IMR-90 (cell line): ENCODE measurements around the gene C19orf73. TPM values are rescaled to one million over a fixed set of nuclear protein-coding genes. Genes with fewer than 3 reads are reported as not detected.

Experiments
- ATAC-seq: fragments of 200-7000 bp; cut with Tn5 transposase; 2 replicates; pipeline ENCODE4 v1.9.1; 2020; ENCODE audit warnings: low read depth, mild to moderate bottlenecking, moderate library complexity
- BruUV-seq: library from RNA; stranded (reverse); fragments of 400-500 nt; replicated peaks from 2 replicates; lab custom pipeline; 2021; lab: Mats Ljungman, UMichigan
- CTCF ChIA-PET: fragments of 300-600 bp; formaldehyde crosslinking; extraction: SDS; loops from one replicate; lab custom pipeline; 2021; ENCODE audit warnings: antibody characterized with exemption; lab: Yijun Ruan, JAX
- POLR2A ChIA-PET: fragments of 300-600 bp; sonication (Branson Sonifier 250); formaldehyde crosslinking; loops from one replicate; lab custom pipeline; 2022; ENCODE audit warnings: antibody characterized with exemption; ENCODE audit not compliant: unreplicated experiment; lab: Charles Lee
- DNase-seq: peaks from one replicate; pipeline ENCODE4 v3.0.0; 2013
- H2AFZ ChIP-seq: replicated peaks from 2 replicates; pipeline ENCODE3; 2013; ENCODE audit warnings: low read length, mild to moderate bottlenecking; ENCODE audit not compliant: poor library complexity
- H2AK5ac ChIP-seq: 2 replicates; pipeline ENCODE4 v1.6.1; 2013; ENCODE audit warnings: low read depth, low read length, inconsistent platforms
- H2AK9ac ChIP-seq: replicated peaks from 2 replicates; pipeline ENCODE3; 2013; ENCODE audit warnings: mild to moderate bottlenecking, low read depth, low read length, moderate library complexity; ENCODE audit not compliant: poor library complexity
- H2BK120ac ChIP-seq: 2 replicates; pipeline ENCODE4 v1.6.1; 2013; ENCODE audit warnings: low read depth, low read length, inconsistent platforms
- H2BK15ac ChIP-seq: 3 replicates; pipeline ENCODE4 v1.6.1; 2013; ENCODE audit warnings: low read depth, low read length, inconsistent platforms
- H2BK20ac ChIP-seq: 2 replicates; pipeline ENCODE4 v1.6.1; 2013; ENCODE audit warnings: low read depth, mild to moderate bottlenecking, inconsistent platforms, low read length, moderate library complexity
- H2BK5ac ChIP-seq: 2 replicates; pipeline ENCODE4 v1.6.1; 2013; ENCODE audit warnings: mild to moderate bottlenecking, low read depth, low read length, inconsistent platforms; ENCODE audit not compliant: poor library complexity, severe bottlenecking
- H3K14ac ChIP-seq: replicated peaks from 2 replicates; pipeline ENCODE4 v1.6.1; 2013; ENCODE audit warnings: low read depth, low read length, inconsistent platforms
- H3K18ac ChIP-seq: 2 replicates; pipeline ENCODE4 v1.6.1; 2013; ENCODE audit warnings: low read depth, low read length, control low read depth
- H3K23ac ChIP-seq: 2 replicates; pipeline ENCODE4 v1.6.1; 2013; ENCODE audit warnings: low read depth, low read length, inconsistent platforms
- H3K27ac ChIP-seq: 2 replicates; pipeline ENCODE4 v1.5.1; 2013; ENCODE audit warnings: mild to moderate bottlenecking, control low read depth, low read length; ENCODE audit not compliant: insufficient read depth
- H3K27me3 ChIP-seq: 2 replicates; pipeline ENCODE4 v1.6.1; 2013; ENCODE audit warnings: low read length; ENCODE audit not compliant: control insufficient read depth, insufficient read depth
- H3K36me3 ChIP-seq: 2 replicates; pipeline ENCODE4 v1.6.1; 2013; ENCODE audit warnings: low read length, mixed read lengths; ENCODE audit not compliant: control insufficient read depth, insufficient read depth
- H3K4ac ChIP-seq: 2 replicates; pipeline ENCODE4 v1.6.1; 2013; ENCODE audit warnings: low read depth, low read length, inconsistent platforms
- H3K4me1 ChIP-seq: 2 replicates; pipeline ENCODE4 v1.6.1; 2013; ENCODE audit warnings: low read length, mixed read lengths; ENCODE audit not compliant: control insufficient read depth, insufficient read depth
- H3K4me2 ChIP-seq: 2 replicates; pipeline ENCODE4 v1.6.1; 2013; ENCODE audit warnings: low read depth, mild to moderate bottlenecking, control low read depth, low read length, moderate library complexity
- H3K4me3 ChIP-seq: 2 replicates; pipeline ENCODE4 v1.5.1; 2013; ENCODE audit warnings: low read depth, mild to moderate bottlenecking, control low read depth, low read length, moderate library complexity; ENCODE audit not compliant: insufficient read depth
- H3K56ac ChIP-seq: 2 replicates; pipeline ENCODE4 v1.6.1; 2013; ENCODE audit warnings: low read length, inconsistent platforms; ENCODE audit not compliant: insufficient read depth; ENCODE audit errors: extremely low read depth
- H3K79me1 ChIP-seq, 2 experiments: 2 replicates each; pipeline ENCODE4 v1.6.1; 2013; ENCODE audit warnings: low read length in 2 of 2, inconsistent platforms in 1 of 2, low read depth in 1 of 2
- H3K9ac ChIP-seq: 2 replicates; pipeline ENCODE4 v1.6.1; 2013; ENCODE audit warnings: low read depth, low read length, control low read depth
- H3K9me1 ChIP-seq: 2 replicates; pipeline ENCODE4 v1.6.1; 2013; ENCODE audit warnings: low read length, inconsistent platforms; ENCODE audit not compliant: insufficient read depth
- H3K9me3 ChIP-seq: 2 replicates; pipeline ENCODE4 v1.6.1; 2013; ENCODE audit warnings: low read length; ENCODE audit not compliant: control insufficient read depth, insufficient read depth
- H4K20me1 ChIP-seq: 2 replicates; pipeline ENCODE4 v1.6.1; 2013; ENCODE audit warnings: low read length, inconsistent platforms; ENCODE audit not compliant: insufficient read depth
- H4K5ac ChIP-seq: 2 replicates; pipeline ENCODE4 v1.6.1; 2013; ENCODE audit warnings: mild to moderate bottlenecking, low read depth, low read length, control low read depth
- H4K8ac ChIP-seq, 2 experiments: 2 replicates each; pipeline ENCODE4 v1.6.1; 2013; ENCODE audit warnings: low read depth in 2 of 2, low read length in 2 of 2, control low read depth in 1 of 2, inconsistent platforms in 1 of 2
- H4K91ac ChIP-seq: 2 replicates; pipeline ENCODE4 v1.6.1; 2013; ENCODE audit warnings: low read depth, low read length, inconsistent platforms; ENCODE audit not compliant: insufficient read depth
- BHLHE40 ChIP-seq: fragments of 150-350 bp; IDR thresholded peaks from 2 replicates; pipeline ENCODE4 v1.6.1; 2016; ENCODE audit warnings: mild to moderate bottlenecking, low read depth, low read length
- CEBPB ChIP-seq: IDR thresholded peaks from 2 replicates; pipeline ENCODE4 v1.6.1; 2012; ENCODE audit warnings: low read depth, low read length, improper control_type of control experiment
- CHD1 ChIP-seq: IDR thresholded peaks from 2 replicates; pipeline ENCODE4 v1.6.1; 2012; ENCODE audit warnings: low read depth, low read length, improper control_type of control experiment
- FOS ChIP-seq: fragments of 150-350 bp; IDR thresholded peaks from 2 replicates; pipeline ENCODE4 v1.6.1; 2016; ENCODE audit warnings: low read depth, low read length
- RAD21 ChIP-seq: IDR thresholded peaks from 2 replicates; pipeline ENCODE4 v1.6.1; 2012; ENCODE audit warnings: low read length, improper control_type of control experiment
- RCOR1 ChIP-seq: IDR thresholded peaks from 2 replicates; pipeline ENCODE4 v1.6.1; 2012; ENCODE audit warnings: mild to moderate bottlenecking, low read length, improper control_type of control experiment; ENCODE audit not compliant: insufficient replicate concordance
- RFX5 ChIP-seq: IDR thresholded peaks from 2 replicates; pipeline ENCODE4 v1.8.0; 2012; ENCODE audit warnings: low read depth, mild to moderate bottlenecking, low read length, moderate library complexity
- SMC3 ChIP-seq: fragments of 150-350 bp; IDR thresholded peaks from 2 replicates; pipeline ENCODE4 v1.6.1; 2016; ENCODE audit warnings: low read depth, mild to moderate bottlenecking, antibody characterized with exemption, low read length, moderate library complexity
- WGBS, 2 experiments: methylation state at CpG; one replicate each; pipeline versions ENCODE4 v1.1.5 to v1.1.7; 2013; ENCODE audit warnings: missing lambda C conversion rate in 2 of 2; ENCODE audit not compliant: insufficient read length in 1 of 2; ENCODE audit errors: extremely low coverage in 2 of 2; 5-methylcytosine and 5-hydroxymethylcytosine counted together
- dilution Hi-C: fragments of 300-500 bp; cut with HindIII; formaldehyde crosslinking; loops from one replicate; pipeline ENCODE4 v1.14.3; 2018; ENCODE audit warnings: low sequenced_read_pairs; ENCODE audit not compliant: unreplicated experiment
- in situ Hi-C: fragments of 300-500 bp; cut with MboI; formaldehyde crosslinking; loops from 3 replicates; pipeline ENCODE4 v1.14.3; 2019; ENCODE audit warnings: low sequenced_read_pairs, inconsistent platforms, mixed read lengths
- intact Hi-C: fragments of 100-400 bp; cut with micrococcal nuclease; formaldehyde crosslinking; loops from 2 replicates; pipeline ENCODE4 v1.10.0; 2022
- polyA plus RNA-seq, 3 experiments: library from polyadenylated mRNA; depleted of rRNA; stranded (reverse); fragments of >200 nt; gene quantifications; 2 replicates each; pipeline ENCODE4 v1.2.3, GENCODE V29; 2012; ENCODE audit warnings: low replicate concordance in 1 of 3
- total RNA-seq: library from RNA; depleted of rRNA; stranded (reverse); fragments of >200 nt; gene quantifications from 2 replicates; pipeline ENCODE4 v1.2.3, GENCODE V29; 2012

Gene C19orf73
- total and polyA plus RNA-seq, 2 of the 4 experiments (the other 2 are of a cell fraction): 1.2 TPM; not detected in 1

- Histone ChIP-seq H2BK20ac (no peak overlapping the region), H3K14ac (no peak overlapping the region), H2AFZ (peak overlapping the region; percentile 88), H2BK120ac (no peak overlapping the region), H3K23ac (no peak overlapping the region), H3K4me2 (peak overlapping the region; percentile 50), H3K4me3 (peak overlapping the region; percentile 33; the same call in 1 of the 2 replicates), H4K5ac (no peak overlapping the region), H2AK9ac (peak overlapping the region; percentile 74), H3K79me1 (no peaks in the 10 kb centered on the region), H2BK15ac (no peak overlapping the region), H2AK5ac (no peak overlapping the region), H3K9me1 (peaks cover 6% of the 10 kb centered on the region; the same call in 1 of the 2 replicates), H3K27me3 (no peaks in the 10 kb centered on the region), H3K27ac (no peak overlapping the region), H4K8ac (peak overlapping the region in 1 of 2 experiments; percentile 70; a peak in 1 of 4 replicates), H3K9ac (no peak overlapping the region), H3K36me3 (no peaks in the 10 kb centered on the region), H4K91ac (no peak overlapping the region), H3K4me1 (peaks cover 2% of the 10 kb centered on the region), H2BK5ac (no peak overlapping the region), H4K20me1 (no peaks in the 10 kb centered on the region), H3K18ac (no peak overlapping the region), H3K9me3 (no peaks in the 10 kb centered on the region), H3K4ac (no peak overlapping the region), H3K56ac (no peak overlapping the region)
- intact Hi-C loops: no loop called here
- no TSS peak for BruUV-seq
- POLR2A ChIA-PET: no interaction called here
- ATAC-seq (peak; percentile 84), DNase-seq (peak; percentile 70)
- CTCF ChIA-PET: interaction anchor here (0.6 to 1.0 kb wide), 2 partner anchors 36 to 165 kb away, joined by 3 to 4 read pairs; no protein-coding TSS in a partner anchor
- in situ Hi-C loops: no loop called here
- TF ChIP-seq RFX5: no peak
- TF ChIP-seq FOS: no peak
- TF ChIP-seq CHD1: no peak
- no peak for TF ChIP-seq SMC3
- no peak for TF ChIP-seq BHLHE40
- TF ChIP-seq RCOR1: no peak
- no peak for TF ChIP-seq CEBPB
- TF ChIP-seq RAD21: no peak
- 24% methylated on average over 13 of the region's 42 CpGs; no CpG with 5 or more reads in 1 of the 2 experiments for WGBS, 2 experiments
- dilution Hi-C loops: no loop called here
Observed at GRCh38 chr19:49133621-49134454, 14.9 kb upstream of the C19orf73 start.
